K562 (cell line): ENCODE data around the gene ALG6. TPM values are rescaled to one million over a fixed set of nuclear protein-coding genes. Genes with fewer than 3 reads are reported as not detected.

Source experiments
- AFF4 ChIP-seq: sonication (generic); formaldehyde crosslinking; IDR thresholded peaks from 2 replicates; pipeline ENCODE4 v1.8.0; 2023; ENCODE audit warnings: mild to moderate bottlenecking, missing genetic modification reagents
- ATF2 ChIP-seq: sonication (generic); formaldehyde crosslinking; IDR thresholded peaks from 2 replicates; pipeline ENCODE4 v1.8.1; 2022; ENCODE audit warnings: missing genetic modification reagents
- BCOR ChIP-seq: fragments of 450-650 bp; IDR thresholded peaks from 2 replicates; pipeline ENCODE4 v1.6.1; 2016
- ETV5 ChIP-seq: sonication (generic); formaldehyde crosslinking; IDR thresholded peaks from 2 replicates; pipeline ENCODE4 v1.4.0; 2020; ENCODE audit warnings: low read depth, mild to moderate bottlenecking, missing genetic modification reagents
- FOXK2 ChIP-seq, 2 experiments: fragments of 450-650 bp; IDR thresholded peaks in 1 of 2; conservative IDR thresholded peaks in 1 of 2; 2 replicates each; pipeline ENCODE4 v1.6.1; 2016; ENCODE audit warnings: low read depth in 2 of 2, mild to moderate bottlenecking in 1 of 2
- GTF2E2 ChIP-seq: fragments of 200-800 bp; sonication (Bioruptor generic); IDR thresholded peaks from 2 replicates; pipeline ENCODE4 v1.6.1; 2016; ENCODE audit warnings: missing genetic modification characterization, missing compliant biosample characterization
- RBM14 ChIP-seq: fragments of 200-400 bp; formaldehyde crosslinking; IDR thresholded peaks from 2 replicates; pipeline ENCODE4 v1.6.1; 2018; ENCODE audit warnings: low read depth, mild to moderate bottlenecking, low read length, moderate library complexity, borderline replicate concordance; ENCODE audit not compliant: insufficient read depth
- USF1 ChIP-seq: sonication (generic); formaldehyde crosslinking; IDR thresholded peaks from 2 replicates; pipeline ENCODE4 v1.9.0; 2022; ENCODE audit warnings: mild to moderate bottlenecking, missing genetic modification reagents
- ZBTB1 ChIP-seq: sonication (generic); formaldehyde crosslinking; IDR thresholded peaks from 2 replicates; pipeline ENCODE4 v1.8.1; 2023; ENCODE audit warnings: missing genetic modification reagents, low read depth, mild to moderate bottlenecking, borderline replicate concordance
- ZBTB7A ChIP-seq: IDR thresholded peaks from 2 replicates; pipeline ENCODE4 v1.6.1; 2011; ENCODE audit warnings: low read depth, mild to moderate bottlenecking, low read length, moderate library complexity, borderline replicate concordance; ENCODE audit not compliant: control insufficient read depth
- polyA plus RNA-seq, 8 experiments: library from polyadenylated mRNA; depleted of rRNA in 4 of 8; stranded (reverse) in 5 of 8; unstranded in 3 of 8; fragments of >200 nt; fragmentation: Nextera tagmentation in 2 of 8; fragmentation: Illumina TruSeq in 1 of 8; extraction: Ambion mirVana in 2 of 8; extraction: Trizol in 1 of 8; gene quantifications; 2 replicates each; pipeline versions ENCODE4 v1.2.1 to v1.2.3, GENCODE V29; 2011 to 2014; ENCODE audit warnings: inconsistent platforms in 1 of 8, missing spikeins in 1 of 8
- total RNA-seq, 7 experiments: library from RNA; depleted of rRNA in 6 of 7; stranded (reverse); fragments of >200 nt in 6 of 7; fragmentation: Illumina TruSeq in 2 of 7; extraction: Trizol in 2 of 7; gene quantifications; 2 replicates each; pipeline versions ENCODE4 v1.2.1 to v1.2.3, GENCODE V29; 2011 to 2021; ENCODE audit warnings: low replicate concordance in 1 of 7

The ALG6 gene
- total and polyA plus RNA-seq, 9 of the 15 experiments (the other 6 are each of a cell fraction or from before 2014, with no cell fraction given) = 14.6 to 35.7 (median 23.3) TPM

- no peak; the same call in 1 of the 2 replicates for TF ChIP-seq ZBTB1 (CRISPR knock-in tag)
- peak; percentile 35; the same call in 1 of the 2 replicates for TF ChIP-seq ATF2
- peak; percentile 28; the same call in 1 of the 2 replicates for TF ChIP-seq BCOR
- TF ChIP-seq FOXK2 (conservative IDR thresholded peaks at IDR 0.05 in 1 of 2, IDR thresholded peaks at IDR 0.05 in 1 of 2; ENCODE audit: low read depth in 2 of 2) = peak; percentile 87 to 90
- 0 out of 2 replicates have a peak, but pooled peaks have one; percentile 26 for TF ChIP-seq AFF4 (CRISPR knock-in tag)
- TF ChIP-seq ZBTB7A = peak; percentile 40; the same call in 1 of the 2 replicates
- TF ChIP-seq ETV5 (CRISPR knock-in tag) = 0 out of 2 replicates have a peak, but pooled peaks have one; percentile 53
- TF ChIP-seq RBM14 = no peak
- peak; percentile 96 for TF ChIP-seq USF1 (CRISPR knock-in tag)
- TF ChIP-seq GTF2E2 (tag) = 0 out of 2 replicates have a peak, but pooled peaks have one; percentile 31
- TF ChIP-seq, all 486 proteins: peak for 69
Measured at GRCh38 chr1:63322114-63322943, 45.1 kb upstream of the ALG6 start, which contains the start of gene FOXD3 (continued).
